22Rv1 (cell line): ENCODE results near the gene VASH2.

Source experiments
- CTCF ChIP-seq: fragments of 450-650 bp; IDR thresholded peaks from 2 replicates; pipeline ENCODE4 v1.5.1; 2017; ENCODE audit warnings: mild to moderate bottlenecking
- ZFX ChIP-seq: fragments of 450-650 bp; IDR thresholded peaks from 2 replicates; pipeline ENCODE4 v1.6.1; 2017; ENCODE audit warnings: antibody characterized with exemption, borderline replicate concordance

GRCh38 chr1:212935387-212935981 is 14.9 kb upstream of the VASH2 start:
- TF ChIP-seq CTCF, result no peak
- TF ChIP-seq ZFX, result no peak
